ENCODE results near the gene RNF141.
A peak's percentile ranks its signal among the peaks of the same experiment; 100 is the strongest.

Gene RNF141

GRCh38 chr11:10561043-10561818 lies 20.2 kb upstream of the RNF141 start:
- no peak for DNase-seq

- no peak for DNase-seq
These were observed 17.3 kb upstream of the RNF141 start for GRCh38 chr11:10558288-10558687.

- DNase-seq = no peak
These were observed 15.6 kb upstream of the RNF141 start for GRCh38 chr11:10556590-10556989.

GRCh38 chr11:10551845-10552352 lies 10.9 kb upstream of the RNF141 start:
- no peak for DNase-seq

- no peak for DNase-seq
These were observed 10.3 kb upstream of the RNF141 start for GRCh38 chr11:10551290-10551592.

GRCh38 chr11:10550503-10551289 lies 9.7 kb upstream of the RNF141 start:
- DNase-seq = no peak

- peak in 1 of 2 donors; percentile 38 for DNase-seq
These were observed 3.8 kb upstream of the RNF141 start for GRCh38 chr11:10544491-10545465.

GRCh38 chr11:10543782-10544181 lies 2.8 kb upstream of the RNF141 start:
- DNase-seq = no peak

- DNase-seq = no peak
These were observed 1.8 kb upstream of the RNF141 start for GRCh38 chr11:10542776-10543175.

- DNase-seq = no peak
These were observed 559 bp upstream of the RNF141 start for GRCh38 chr11:10541561-10541930.

- DNase-seq = no peak
These were observed 457 bp downstream of the RNF141 start for GRCh38 chr11:10540546-10540914.

- no peak for DNase-seq
These were observed 1.6 kb downstream of the RNF141 start for GRCh38 chr11:10539339-10539738.

- no peak for DNase-seq
These were observed 2.1 kb downstream of the RNF141 start for GRCh38 chr11:10538924-10539323.

GRCh38 chr11:10537600-10537999 lies 3.4 kb downstream of the RNF141 start:
- no peak for DNase-seq

GRCh38 chr11:10534316-10534715 lies 6.7 kb downstream of the RNF141 start:
- no peak for DNase-seq

GRCh38 chr11:10533323-10533722 lies 7.7 kb downstream of the RNF141 start:
- DNase-seq = no peak

GRCh38 chr11:10532526-10532925 lies 8.5 kb downstream of the RNF141 start:
- DNase-seq = no peak

GRCh38 chr11:10529279-10529678 lies 11.7 kb downstream of the RNF141 start:
- DNase-seq = no peak

GRCh38 chr11:10528121-10528520 lies 12.9 kb downstream of the RNF141 start:
- no peak for DNase-seq

GRCh38 chr11:10526974-10527918 lies 13.7 kb downstream of the RNF141 start:
- DNase-seq = no peak

GRCh38 chr11:10524471-10524870 lies 16.5 kb downstream of the RNF141 start:
- DNase-seq = no peak

GRCh38 chr11:10522921-10523320 lies 18.1 kb downstream of the RNF141 start:
- DNase-seq = no peak
